ENCODE data around the gene POLE.
A peak's percentile ranks its signal among the peaks of the same experiment; 100 is the strongest.

POLE gene

GRCh38 chr12:132715874-132716273, 28.7 kb upstream of the POLE start:
- H3K9me3 ChIP-seq (ENCODE audit: control insufficient read depth, low read depth, low read length) = no peaks in the 10 kb centered on the region
- peaks cover 34% of the 10 kb centered on the region for H3K36me3 ChIP-seq (ENCODE audit: control insufficient read depth, low read depth, low read length)
- H3K27ac ChIP-seq (ENCODE audit: low read length) = no peak overlapping the region
- H3K9ac ChIP-seq (ENCODE audit: low read length) = no peak overlapping the region
- no peaks in the 10 kb centered on the region for H3K4me1 ChIP-seq (ENCODE audit: control insufficient read depth, low read depth, low read length)
- H3K27me3 ChIP-seq (ENCODE audit: control insufficient read depth, insufficient read depth, low read length) = no peaks in the 10 kb centered on the region
- H3K4me3 ChIP-seq (ENCODE audit: low read length) = no peak overlapping the region

DNA sequence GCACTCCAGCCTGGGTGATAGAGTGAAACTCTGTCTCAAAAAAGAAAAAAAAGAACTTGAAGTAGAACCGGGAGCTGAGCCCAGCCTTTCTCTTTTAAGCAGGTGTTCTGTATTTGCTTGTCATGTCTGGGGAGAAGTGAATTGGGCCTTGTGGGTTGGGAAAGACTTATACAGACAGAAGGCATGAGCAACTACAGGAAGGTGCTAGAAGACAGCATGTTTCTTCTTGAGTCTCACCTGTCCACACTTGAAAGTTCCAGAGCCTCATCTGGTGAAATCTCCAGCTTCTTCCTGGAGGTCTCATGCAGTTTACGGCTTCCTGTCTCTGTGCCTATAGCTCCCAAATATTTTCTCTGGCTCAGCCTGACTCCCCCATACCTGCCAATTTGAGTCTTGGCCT, 26.0 kb upstream of the POLE start:
- H3K36me3 ChIP-seq (ENCODE audit: control insufficient read depth, low read depth, low read length) = peaks cover 16% of the 10 kb centered on the region
- H3K9me3 ChIP-seq (ENCODE audit: control insufficient read depth, low read depth, low read length) = no peaks in the 10 kb centered on the region
- no peaks in the 10 kb centered on the region for H3K27me3 ChIP-seq (ENCODE audit: control insufficient read depth, insufficient read depth, low read length)
- H3K4me1 ChIP-seq (ENCODE audit: control insufficient read depth, low read depth, low read length) = no peaks in the 10 kb centered on the region
- no peak overlapping the region for H3K4me3 ChIP-seq (ENCODE audit: low read length)
- H3K27ac ChIP-seq (ENCODE audit: low read length) = no peak overlapping the region
- no peak overlapping the region for H3K9ac ChIP-seq (ENCODE audit: low read length)

DNA sequence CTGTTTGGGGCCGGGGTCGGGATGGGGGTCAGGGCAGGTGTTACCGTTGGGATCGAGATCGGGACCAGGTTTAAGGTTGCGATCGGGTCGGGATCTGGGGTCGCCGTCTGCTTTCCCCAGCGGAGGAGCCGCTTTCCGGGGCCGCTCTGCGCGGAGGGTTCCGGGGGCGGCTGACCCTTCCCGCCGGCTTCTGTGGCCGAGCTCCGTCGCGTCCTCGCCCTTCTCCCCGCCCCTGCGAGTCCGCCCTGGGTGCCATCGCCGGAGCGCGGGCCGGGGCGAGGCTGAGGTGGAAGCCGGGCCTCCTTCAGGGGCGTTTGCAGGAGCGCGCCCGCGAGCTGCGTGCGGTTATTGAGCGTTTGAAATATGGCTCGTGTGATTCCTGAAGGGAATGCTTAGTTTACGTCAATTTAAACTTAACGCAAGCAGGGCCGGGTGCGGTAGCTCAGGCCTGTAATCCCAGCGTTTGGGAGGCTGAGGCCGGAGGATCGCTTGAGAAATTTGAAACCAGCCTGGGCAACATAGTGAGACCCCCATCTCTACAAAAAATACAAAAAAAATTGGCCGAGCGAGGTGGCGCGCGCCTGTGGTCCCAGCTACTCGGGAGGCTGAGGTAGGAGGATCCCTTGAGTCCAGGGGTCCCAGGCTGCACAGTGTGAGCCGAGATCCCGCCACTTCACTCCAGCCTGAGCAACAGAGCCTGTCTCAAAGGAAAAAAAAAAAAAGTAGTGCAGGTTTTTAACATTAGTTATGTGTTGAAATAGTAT, 24.1 kb upstream of the POLE start:
- peak overlapping the region; percentile 56 for H3K9ac ChIP-seq (ENCODE audit: low read length)
- H3K4me1 ChIP-seq (ENCODE audit: control insufficient read depth, low read depth, low read length) = no peaks in the 10 kb centered on the region
- H3K27me3 ChIP-seq (ENCODE audit: control insufficient read depth, insufficient read depth, low read length) = no peaks in the 10 kb centered on the region
- H3K27ac ChIP-seq (ENCODE audit: low read length) = no peak overlapping the region
- H3K36me3 ChIP-seq (ENCODE audit: control insufficient read depth, low read depth, low read length) = peaks cover 12% of the 10 kb centered on the region
- peak overlapping the region; percentile 82 for H3K4me3 ChIP-seq (ENCODE audit: low read length)
- H3K9me3 ChIP-seq (ENCODE audit: control insufficient read depth, low read depth, low read length) = no peaks in the 10 kb centered on the region

DNA sequence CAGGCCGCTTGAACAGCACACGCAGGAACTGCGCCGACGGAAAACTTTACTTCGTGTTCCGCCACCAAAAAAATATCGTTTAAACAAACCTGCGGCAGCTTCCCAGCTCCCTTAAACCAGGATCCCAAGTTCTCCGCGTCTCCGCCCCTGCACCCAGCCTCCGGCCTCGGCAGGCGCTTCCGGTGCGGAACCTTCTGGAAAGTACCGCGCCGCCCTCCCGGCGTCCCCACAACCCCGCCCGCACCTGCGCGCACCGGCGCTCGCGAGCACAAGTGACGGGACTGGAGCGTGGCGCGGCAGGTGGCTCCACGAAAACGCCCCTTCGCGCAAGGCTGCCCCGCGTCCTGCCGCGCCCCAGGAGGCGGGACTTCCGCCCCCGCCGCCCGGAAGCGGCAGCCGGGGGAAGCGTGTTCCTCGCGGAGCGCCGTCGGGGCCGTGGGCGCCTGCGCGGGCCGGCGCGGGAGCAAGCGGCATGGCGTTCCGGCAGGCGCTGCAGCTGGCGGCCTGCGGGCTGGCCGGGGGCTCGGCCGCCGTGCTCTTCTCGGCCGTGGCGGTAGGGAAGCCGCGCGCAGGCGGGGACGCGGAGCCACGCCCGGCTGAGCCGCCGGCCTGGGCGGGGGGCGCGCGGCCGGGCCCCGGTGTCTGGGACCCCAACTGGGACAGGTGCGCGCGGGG, 23.4 kb upstream of the POLE start, which contains the start of gene PGAM5:
Gene PGAM5, plus strand, starts transcription at position 438 of the 675 bp plus-strand sequence. Its CDS starts 35 bp downstream, at position 473.
- Histone ChIP-seq H3K36me3 (ENCODE audit: control insufficient read depth, low read depth, low read length) (peaks cover 12% of the 10 kb centered on the region), H3K27ac (ENCODE audit: low read length) (peak within 1 kb of the TSS; percentile 9), H3K4me1 (ENCODE audit: control insufficient read depth, low read depth, low read length) (no peaks in the 10 kb centered on the region), H3K27me3 (ENCODE audit: control insufficient read depth, insufficient read depth, low read length) (no peaks in the 10 kb centered on the region), H3K9me3 (ENCODE audit: control insufficient read depth, low read depth, low read length) (no peaks in the 10 kb centered on the region), H3K9ac (ENCODE audit: low read length) (peak within 1 kb of the TSS; percentile 65), H3K4me3 (ENCODE audit: low read length) (peak within 1 kb of the TSS; percentile 82)

- Histone ChIP-seq H3K27me3 (ENCODE audit: control insufficient read depth, insufficient read depth, low read length) (no peaks in the 10 kb centered on the region), H3K27ac (ENCODE audit: low read length) (peak overlapping the region; percentile 9), H3K36me3 (ENCODE audit: control insufficient read depth, low read depth, low read length) (peaks cover 10% of the 10 kb centered on the region), H3K9ac (ENCODE audit: low read length) (peak overlapping the region; percentile 65), H3K4me3 (ENCODE audit: low read length) (peak overlapping the region; percentile 82), H3K4me1 (ENCODE audit: control insufficient read depth, low read depth, low read length) (no peaks in the 10 kb centered on the region), H3K9me3 (ENCODE audit: control insufficient read depth, low read depth, low read length) (no peaks in the 10 kb centered on the region)
These were observed 22.9 kb upstream of the POLE start for GRCh38 chr12:132710043-132710404.

- no peak overlapping the region for H3K27ac ChIP-seq (ENCODE audit: low read length)
- no peaks in the 10 kb centered on the region for H3K9me3 ChIP-seq (ENCODE audit: control insufficient read depth, low read depth, low read length)
These were observed 21.0 kb upstream of the POLE start for GRCh38 chr12:132708150-132708549.

GRCh38 chr12:132707241-132707640, 20.1 kb upstream of the POLE start:
- Histone ChIP-seq H3K4me3 (ENCODE audit: low read length) (no peak overlapping the region), H3K36me3 (ENCODE audit: control insufficient read depth, low read depth, low read length) (peaks cover 3% of the 10 kb centered on the region), H3K27ac (ENCODE audit: low read length) (no peak overlapping the region), H3K9me3 (ENCODE audit: control insufficient read depth, low read depth, low read length) (no peaks in the 10 kb centered on the region), H3K4me1 (ENCODE audit: control insufficient read depth, low read depth, low read length) (no peaks in the 10 kb centered on the region), H3K27me3 (ENCODE audit: control insufficient read depth, insufficient read depth, low read length) (no peaks in the 10 kb centered on the region), H3K9ac (ENCODE audit: low read length) (no peak overlapping the region)

More at GRCh38 chr12:132708150-132708549, 21.0 kb upstream of the POLE start:
- Histone ChIP-seq H3K36me3 (ENCODE audit: control insufficient read depth, low read depth, low read length) (peaks cover 3% of the 10 kb centered on the region), H3K9ac (ENCODE audit: low read length) (no peak overlapping the region), H3K4me3 (ENCODE audit: low read length) (no peak overlapping the region), H3K27me3 (ENCODE audit: control insufficient read depth, insufficient read depth, low read length) (no peaks in the 10 kb centered on the region), H3K4me1 (ENCODE audit: control insufficient read depth, low read depth, low read length) (no peaks in the 10 kb centered on the region)

DNA sequence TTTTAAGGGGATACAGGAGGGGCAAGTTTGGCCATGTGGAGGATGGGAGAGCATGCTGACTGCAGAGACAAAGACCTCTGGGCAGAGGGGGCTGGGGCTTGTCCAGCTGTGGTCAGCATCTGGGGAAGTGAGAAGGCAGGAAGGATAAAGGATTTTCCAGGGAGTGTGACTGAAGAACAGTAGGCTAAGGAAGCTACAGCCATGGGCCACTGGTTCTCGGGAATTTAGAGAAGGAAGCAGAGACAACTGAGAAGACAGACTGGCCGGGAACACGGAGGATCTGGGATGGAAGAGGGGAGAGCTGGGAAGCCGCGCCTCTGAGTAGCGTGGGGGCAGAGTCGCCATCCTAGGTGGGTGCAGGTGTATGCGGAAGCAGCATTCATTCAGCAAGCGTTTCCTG, 16.5 kb upstream of the POLE start:
- Histone ChIP-seq H3K36me3 (ENCODE audit: control insufficient read depth, low read depth, low read length) (peaks cover 11% of the 10 kb centered on the region), H3K9ac (ENCODE audit: low read length) (no peak overlapping the region)

GRCh38 chr12:132702640-132703039, 15.5 kb upstream of the POLE start:
- no peak overlapping the region for H3K27ac ChIP-seq (ENCODE audit: low read length)
- no peak overlapping the region for H3K9ac ChIP-seq (ENCODE audit: low read length)
- no peaks in the 10 kb centered on the region for H3K9me3 ChIP-seq (ENCODE audit: control insufficient read depth, low read depth, low read length)
- H3K27me3 ChIP-seq (ENCODE audit: control insufficient read depth, insufficient read depth, low read length) = no peaks in the 10 kb centered on the region
- no peak overlapping the region for H3K4me3 ChIP-seq (ENCODE audit: low read length)
- H3K36me3 ChIP-seq (ENCODE audit: control insufficient read depth, low read depth, low read length) = peaks cover 20% of the 10 kb centered on the region
- no peaks in the 10 kb centered on the region for H3K4me1 ChIP-seq (ENCODE audit: control insufficient read depth, low read depth, low read length)

More for the DNA sequence above, 16.5 kb upstream of the POLE start:
- no peaks in the 10 kb centered on the region for H3K4me1 ChIP-seq (ENCODE audit: control insufficient read depth, low read depth, low read length)
- H3K27ac ChIP-seq (ENCODE audit: low read length) = no peak overlapping the region
- H3K9me3 ChIP-seq (ENCODE audit: control insufficient read depth, low read depth, low read length) = no peaks in the 10 kb centered on the region
- H3K27me3 ChIP-seq (ENCODE audit: control insufficient read depth, insufficient read depth, low read length) = no peaks in the 10 kb centered on the region
- H3K4me3 ChIP-seq (ENCODE audit: low read length) = no peak overlapping the region

- Histone ChIP-seq H3K36me3 (ENCODE audit: control insufficient read depth, low read depth, low read length) (peaks cover 20% of the 10 kb centered on the region), H3K4me3 (ENCODE audit: low read length) (no peak overlapping the region), H3K27me3 (ENCODE audit: control insufficient read depth, insufficient read depth, low read length) (no peaks in the 10 kb centered on the region), H3K27ac (ENCODE audit: low read length) (no peak overlapping the region), H3K9me3 (ENCODE audit: control insufficient read depth, low read depth, low read length) (no peaks in the 10 kb centered on the region), H3K9ac (ENCODE audit: low read length) (no peak overlapping the region), H3K4me1 (ENCODE audit: control insufficient read depth, low read depth, low read length) (no peaks in the 10 kb centered on the region)
These were observed 13.2 kb upstream of the POLE start for GRCh38 chr12:132700212-132700822.

DNA sequence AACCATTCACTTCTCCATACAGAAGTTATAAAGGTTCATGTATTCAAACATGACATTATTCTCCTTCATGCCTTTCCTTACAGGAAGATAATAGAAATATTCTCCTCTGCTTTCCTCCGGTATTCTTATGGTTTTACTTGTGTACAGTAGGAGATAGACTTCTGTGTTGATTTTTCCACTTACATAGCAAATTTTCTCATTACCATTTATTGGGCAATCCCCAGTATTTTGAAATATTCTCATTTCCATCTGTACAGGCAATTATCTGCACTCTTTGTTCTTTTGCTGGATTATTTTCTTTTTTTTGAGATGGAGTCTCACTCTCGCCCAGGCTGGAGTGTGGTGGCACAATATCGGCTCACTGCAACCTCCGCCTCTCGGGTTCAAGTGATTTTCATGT, 11.2 kb upstream of the POLE start:
- no peak overlapping the region for H3K9ac ChIP-seq (ENCODE audit: low read length)
- H3K27ac ChIP-seq (ENCODE audit: low read length) = no peak overlapping the region
- H3K4me3 ChIP-seq (ENCODE audit: low read length) = no peak overlapping the region
- H3K9me3 ChIP-seq (ENCODE audit: control insufficient read depth, low read depth, low read length) = no peaks in the 10 kb centered on the region
- H3K27me3 ChIP-seq (ENCODE audit: control insufficient read depth, insufficient read depth, low read length) = no peaks in the 10 kb centered on the region
- no peaks in the 10 kb centered on the region for H3K4me1 ChIP-seq (ENCODE audit: control insufficient read depth, low read depth, low read length)
- peaks cover 17% of the 10 kb centered on the region for H3K36me3 ChIP-seq (ENCODE audit: control insufficient read depth, low read depth, low read length)

Measured in iPS-18a (cell line).